Muscle of leg (tissue), 11 donors: ENCODE measurements around the gene TMEM63C. TPM values are rescaled to one million over a fixed set of nuclear protein-coding genes. Genes with fewer than 3 reads are reported as not detected.

Experiments used
- DNase-seq: peaks from one replicate; pipeline ENCODE4 v3.0.0; 2013
- H3K27ac ChIP-seq: one replicate; pipeline ENCODE4 v1.5.1; 2013; ENCODE audit warnings: mild to moderate bottlenecking, low read length, control low read depth
- H3K27me3 ChIP-seq: one replicate; pipeline ENCODE4 v1.6.1; 2013; ENCODE audit warnings: low read length; ENCODE audit not compliant: control insufficient read depth, insufficient read depth
- H3K36me3 ChIP-seq: one replicate; pipeline ENCODE4 v1.6.1; 2013; ENCODE audit warnings: low read length; ENCODE audit not compliant: control insufficient read depth, insufficient read depth
- H3K4me1 ChIP-seq: one replicate; pipeline ENCODE4 v1.6.1; 2013; ENCODE audit warnings: low read length; ENCODE audit not compliant: control insufficient read depth, insufficient read depth
- H3K4me3 ChIP-seq: one replicate; pipeline ENCODE4 v1.5.1; 2013; ENCODE audit warnings: low read length, control low read depth
- H3K9me3 ChIP-seq: replicated peaks from 2 replicates; pipeline ENCODE4 v1.6.1; 2013; ENCODE audit warnings: low read depth, low read length; ENCODE audit not compliant: control insufficient read depth
- WGBS: methylation state at CpG from one replicate; pipeline ENCODE4 v1.1.5; 2013; ENCODE audit warnings: missing lambda C conversion rate; ENCODE audit not compliant: insufficient coverage; 5-methylcytosine and 5-hydroxymethylcytosine counted together
- polyA plus RNA-seq, 8 donors: library from polyadenylated mRNA; unstranded; fragments of 120-200 nt; gene quantifications; one replicate each; pipeline versions ENCODE4 v1.2.1 to v1.2.3, GENCODE V29; 2013; ENCODE audit warnings: inconsistent platforms in 1 of 8, low replicate concordance in 1 of 8; ENCODE audit not compliant: insufficient read length in 8 of 8, insufficient read depth in 1 of 8
- total RNA-seq: library from RNA; stranded (reverse); fragments of 120-200 nt; gene quantifications from one replicate; pipeline ENCODE4 v1.2.4, GENCODE V29; 2013

The TMEM63C gene
- total and polyA plus RNA-seq, 9 donors: 0.71 to 5.2 (median 2.3) TPM

GRCh38 chr14:77290705-77291104 is 109.1 kb downstream of the TMEM63C start:
- WGBS: 90% methylated on average over 2 of the region's 4 CpGs
- no peaks in the 10 kb centered on the region for H3K4me1 ChIP-seq
- no peak for DNase-seq
- H3K36me3 ChIP-seq: peaks cover 42% of the 10 kb centered on the region
- H3K9me3 ChIP-seq: no peaks in the 10 kb centered on the region
- H3K4me3 ChIP-seq: no peak overlapping the region
- no peaks in the 10 kb centered on the region for H3K27me3 ChIP-seq
- H3K27ac ChIP-seq: no peak overlapping the region

DNA sequence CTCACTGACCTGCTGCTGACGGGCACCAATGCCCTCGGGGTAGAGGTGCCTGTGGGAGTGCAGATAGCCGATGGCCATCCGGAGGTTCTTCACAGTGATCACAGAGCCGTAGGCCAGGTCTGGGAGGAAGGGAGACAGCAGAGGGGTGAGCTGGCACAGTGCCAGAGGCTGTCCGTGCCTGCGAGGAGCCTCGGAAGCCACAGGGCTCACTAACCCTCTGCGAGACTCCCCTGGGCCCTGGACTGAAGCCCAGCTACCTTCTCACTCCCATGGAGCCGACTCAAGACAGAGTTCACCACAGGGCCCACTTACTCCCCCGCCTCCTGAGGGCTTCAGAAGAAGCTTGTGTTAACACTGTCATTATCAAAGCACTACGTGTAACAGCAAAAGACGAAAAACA is 114.6 kb downstream of the TMEM63C start:
- Histone ChIP-seq H3K27ac (no peak overlapping the region), H3K4me1 (peaks cover 1% of the 10 kb centered on the region), H3K36me3 (peaks cover 56% of the 10 kb centered on the region), H3K27me3 (no peaks in the 10 kb centered on the region), H3K4me3 (no peak overlapping the region), H3K9me3 (no peaks in the 10 kb centered on the region)
- no peak for DNase-seq
- 77% methylated on average over 7 of the region's 13 CpGs for WGBS

- H3K27me3 ChIP-seq: no peaks in the 10 kb centered on the region
- H3K36me3 ChIP-seq: peaks cover 55% of the 10 kb centered on the region
- H3K27ac ChIP-seq: no peak overlapping the region
- DNase-seq: no peak
- H3K9me3 ChIP-seq: no peaks in the 10 kb centered on the region
- no peak overlapping the region for H3K4me3 ChIP-seq
- 74% methylated on average over 6 of the region's 8 CpGs for WGBS
- peaks cover 6% of the 10 kb centered on the region for H3K4me1 ChIP-seq
Observed at GRCh38 chr14:77296906-77297305, 115.3 kb downstream of the TMEM63C start.

DNA sequence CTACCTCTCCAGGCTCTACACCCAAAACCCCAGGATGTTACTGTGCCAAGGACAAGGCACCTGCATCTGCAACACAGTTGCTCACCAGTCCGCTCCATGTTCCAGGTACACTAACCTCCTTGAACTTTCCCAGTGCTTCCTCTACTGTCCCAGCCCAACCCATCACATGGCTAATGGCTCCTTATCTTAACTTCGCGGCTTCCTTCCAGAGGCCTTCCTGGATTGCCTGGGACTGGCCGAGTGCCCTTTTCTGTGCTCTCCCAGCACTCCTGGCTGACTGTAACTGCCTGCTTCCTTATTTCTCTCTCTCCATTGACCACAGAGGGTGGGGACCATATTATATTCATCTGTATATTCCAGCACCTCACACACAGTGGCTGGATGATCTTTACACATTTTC is 118.2 kb downstream of the TMEM63C start:
- Histone ChIP-seq H3K36me3 (peaks cover 58% of the 10 kb centered on the region), H3K9me3 (no peaks in the 10 kb centered on the region), H3K4me1 (peaks cover 9% of the 10 kb centered on the region), H3K4me3 (no peak overlapping the region), H3K27me3 (no peaks in the 10 kb centered on the region), H3K27ac (no peak overlapping the region)
- 94% methylated on average over 2 of the region's 4 CpGs for WGBS
- no peak for DNase-seq

DNA sequence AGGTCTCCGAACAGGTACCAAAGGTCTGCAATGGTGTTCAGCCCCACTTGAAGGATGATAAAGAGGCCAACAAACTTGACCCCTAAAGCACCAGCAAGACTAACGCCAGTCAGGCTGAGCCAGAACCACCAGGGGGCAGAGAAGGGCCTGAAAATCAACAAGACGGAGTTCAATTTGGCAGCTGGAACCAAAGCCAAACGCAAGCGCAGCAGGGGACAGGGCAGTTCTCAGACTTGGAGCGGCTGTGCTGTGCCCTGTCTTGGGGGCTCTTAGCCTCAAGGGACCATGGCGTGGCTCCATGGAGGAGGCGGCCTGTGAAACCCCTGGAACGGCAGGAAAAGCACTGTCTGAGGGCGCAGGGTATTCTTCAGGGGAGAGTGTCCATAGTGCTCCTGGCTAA is 119.5 kb downstream of the TMEM63C start:
- Histone ChIP-seq H3K27me3 (no peaks in the 10 kb centered on the region), H3K27ac (no peak overlapping the region), H3K4me1 (peaks cover 19% of the 10 kb centered on the region), H3K4me3 (no peak overlapping the region), H3K36me3 (peaks cover 53% of the 10 kb centered on the region), H3K9me3 (no peaks in the 10 kb centered on the region)
- DNase-seq: peak; percentile 91
- WGBS: 33% methylated on average over 10 of the region's 10 CpGs

- H3K27me3 ChIP-seq: no peaks in the 10 kb centered on the region
- H3K4me1 ChIP-seq: peaks cover 37% of the 10 kb centered on the region
- H3K9me3 ChIP-seq: no peaks in the 10 kb centered on the region
- 93% methylated on average over 5 of the region's 5 CpGs for WGBS
- H3K36me3 ChIP-seq: peaks cover 36% of the 10 kb centered on the region
- no peak overlapping the region for H3K27ac ChIP-seq
- H3K4me3 ChIP-seq: no peak overlapping the region
- DNase-seq: no peak
Observed at GRCh38 chr14:77302926-77303325, 121.3 kb downstream of the TMEM63C start.

DNA sequence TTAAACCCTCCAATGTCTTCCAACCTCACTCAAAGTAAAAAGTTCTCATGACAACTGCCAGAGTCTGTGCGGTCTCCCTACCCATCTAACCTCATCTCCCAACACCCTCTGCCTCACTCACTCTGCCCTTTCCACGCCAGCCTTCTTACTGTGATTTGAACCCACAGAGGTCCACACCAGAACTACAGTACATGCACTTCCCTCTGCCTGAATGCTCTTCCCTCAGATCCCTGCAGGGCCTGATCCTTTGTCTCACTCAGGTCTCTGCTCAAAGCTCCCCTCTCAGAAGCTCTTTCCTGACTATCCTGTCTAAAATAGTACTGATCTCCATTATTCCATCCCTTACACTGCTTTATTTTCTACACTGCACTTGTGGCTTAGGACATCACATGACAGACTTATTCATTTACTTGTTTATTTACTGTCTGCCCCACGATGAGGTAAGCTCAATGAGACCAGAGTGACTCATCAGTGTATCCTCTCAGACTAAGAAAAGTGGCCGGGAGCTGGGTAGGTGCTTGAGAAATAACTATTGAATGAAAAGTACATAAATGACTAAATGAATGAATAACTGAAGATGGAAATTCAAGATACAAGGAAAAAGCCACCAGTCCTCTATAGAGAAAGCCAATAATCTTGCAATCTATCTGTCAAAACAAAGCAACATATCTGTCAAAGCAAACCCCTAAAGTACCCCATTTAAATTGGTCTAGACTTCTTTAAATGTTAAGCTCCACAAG is 122.0 kb downstream of the TMEM63C start:
- Histone ChIP-seq H3K36me3 (peaks cover 30% of the 10 kb centered on the region), H3K27ac (no peak overlapping the region), H3K4me3 (no peak overlapping the region), H3K9me3 (no peaks in the 10 kb centered on the region), H3K4me1 (peaks cover 38% of the 10 kb centered on the region), H3K27me3 (no peaks in the 10 kb centered on the region)
- 100% methylated on average over 2 of the region's 4 CpGs for WGBS
- DNase-seq: no peak

GRCh38 chr14:77305696-77306095 is 124.1 kb downstream of the TMEM63C start:
- peak; percentile 74 for DNase-seq
- Histone ChIP-seq H3K27me3 (no peaks in the 10 kb centered on the region), H3K4me1 (peaks cover 46% of the 10 kb centered on the region), H3K4me3 (no peak overlapping the region), H3K27ac (peak overlapping the region; percentile 96), H3K9me3 (no peaks in the 10 kb centered on the region), H3K36me3 (peaks cover 21% of the 10 kb centered on the region)
- WGBS: 51% methylated on average over 4 of the region's 4 CpGs

DNA sequence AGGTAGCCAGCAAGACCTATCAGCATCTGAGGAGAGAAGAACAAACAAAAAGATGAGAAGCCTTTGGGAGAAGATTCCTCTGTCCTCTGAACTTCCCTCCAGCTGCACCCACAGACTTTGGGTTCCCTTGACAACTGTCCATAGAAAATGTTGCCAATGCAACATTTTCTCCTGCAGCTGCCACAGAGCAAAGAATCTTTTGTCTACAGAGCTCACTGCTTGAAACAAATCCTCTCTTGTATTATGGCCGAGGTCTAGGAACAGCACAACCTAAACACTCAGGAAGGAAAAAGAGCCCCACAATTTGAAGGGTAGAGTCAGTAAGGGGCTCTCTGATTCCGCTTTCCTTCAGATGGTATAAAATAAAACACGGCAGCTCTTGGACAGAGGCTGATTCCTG is 124.8 kb downstream of the TMEM63C start:
- H3K27me3 ChIP-seq: no peaks in the 10 kb centered on the region
- DNase-seq: peak; percentile 85
- H3K4me3 ChIP-seq: no peak overlapping the region
- H3K27ac ChIP-seq: peak overlapping the region; percentile 96
- H3K36me3 ChIP-seq: peaks cover 18% of the 10 kb centered on the region
- 10% methylated on average over 2 of the region's 3 CpGs for WGBS
- H3K9me3 ChIP-seq: no peaks in the 10 kb centered on the region
- H3K4me1 ChIP-seq: peaks cover 43% of the 10 kb centered on the region

- 33% methylated on average over 2 of the region's 3 CpGs for WGBS
- H3K27me3 ChIP-seq: no peaks in the 10 kb centered on the region
- peak; percentile 84 for DNase-seq
- H3K4me3 ChIP-seq: no peak overlapping the region
- no peaks in the 10 kb centered on the region for H3K9me3 ChIP-seq
- peaks cover 40% of the 10 kb centered on the region for H3K4me1 ChIP-seq
- H3K36me3 ChIP-seq: peaks cover 16% of the 10 kb centered on the region
- H3K27ac ChIP-seq: peak overlapping the region; percentile 96
Observed at GRCh38 chr14:77306851-77307496, 125.4 kb downstream of the TMEM63C start.
